Measurements from ENCODE around the gene S100A5.

S100A5 gene

GRCh38 chr1:153546796-153547559 is 6.2 kb upstream of the S100A5 start:
- DNase-seq = no peak

- no peak for DNase-seq
Observed at GRCh38 chr1:153546371-153546770, 5.6 kb upstream of the S100A5 start.

DNA sequence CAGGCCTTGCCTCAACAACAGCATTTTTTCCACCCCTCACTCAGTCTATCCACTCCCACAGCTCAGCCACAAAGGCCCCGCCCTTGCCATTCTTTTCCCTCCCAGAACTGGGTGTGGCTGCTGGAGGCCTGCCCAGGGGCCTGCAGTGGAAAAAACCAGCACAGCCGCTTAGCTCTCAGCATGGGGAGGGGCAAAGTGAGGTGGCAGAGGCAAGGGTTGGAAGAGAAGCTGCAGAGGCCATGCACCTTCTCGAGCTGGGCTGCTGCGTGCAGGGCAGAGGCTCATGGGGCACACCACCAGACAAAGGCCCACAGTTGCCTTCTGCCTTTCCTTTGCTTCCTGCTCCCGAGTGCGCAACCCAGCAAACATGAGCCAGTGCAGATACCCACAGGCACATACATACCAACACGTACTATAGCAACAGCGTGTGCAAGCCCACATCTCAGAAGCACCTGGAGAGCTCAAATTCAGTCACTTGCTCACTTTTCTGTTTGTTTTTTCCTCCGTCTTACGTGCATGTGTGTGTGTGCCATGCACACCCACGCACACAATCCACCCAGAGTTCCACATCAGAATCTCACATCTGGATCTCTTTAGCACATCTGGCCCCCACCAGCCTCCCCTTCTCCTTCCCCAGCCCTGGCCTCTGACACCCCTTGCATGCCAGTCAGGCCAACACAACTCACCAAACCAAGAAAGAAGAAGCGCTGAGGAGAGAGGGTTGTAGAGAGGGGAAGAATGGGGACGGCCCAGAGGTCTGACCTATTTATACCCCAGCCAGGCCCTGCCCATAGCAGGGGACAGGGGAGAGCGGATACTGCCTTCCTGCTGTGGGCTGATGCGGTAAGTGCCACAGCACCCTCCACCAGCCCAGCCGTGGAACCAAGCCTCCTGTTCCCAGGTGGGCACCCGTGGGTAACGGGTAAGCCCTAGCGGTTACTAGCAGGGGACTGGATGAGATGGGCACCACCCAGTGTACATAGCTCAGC is 4.6 kb upstream of the S100A5 start, which contains the start of gene S100A4:
TSS of gene S100A4 (minus strand) at position 740 of the 989 bp plus-strand sequence. CDS start 1,012 bp downstream, outside the sequence.
- DNase-seq = peak; percentile 98 to 99

DNA sequence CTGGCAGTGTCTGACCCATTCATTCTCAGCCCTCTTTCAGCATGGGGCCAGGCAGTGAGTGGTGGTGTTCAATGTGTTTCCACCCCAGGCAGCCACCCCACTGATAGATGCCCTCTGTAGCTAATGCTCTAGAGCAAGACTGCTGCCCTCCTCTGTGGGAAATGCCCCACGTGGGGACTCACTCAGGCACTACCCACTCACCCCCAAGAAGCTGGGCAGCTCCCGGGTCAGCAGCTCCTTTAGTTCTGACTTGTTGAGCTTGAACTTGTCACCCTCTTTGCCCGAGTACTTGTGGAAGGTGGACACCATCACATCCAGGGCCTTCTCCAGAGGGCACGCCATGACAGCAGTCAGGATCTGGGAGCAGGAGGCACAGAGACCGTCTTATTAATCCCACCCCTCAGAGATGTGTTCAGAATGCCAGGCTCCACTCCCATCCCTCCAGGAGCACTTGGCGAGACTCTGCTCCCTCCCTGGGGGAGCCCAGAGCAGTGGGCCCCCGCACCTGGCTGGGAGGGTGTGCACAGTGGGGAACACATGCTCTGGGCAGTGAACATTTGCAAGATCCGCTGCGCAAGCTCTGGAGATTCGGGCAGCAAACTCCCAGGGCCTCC is 3.8 kb upstream of the S100A5 start:
- no peak for DNase-seq

DNA sequence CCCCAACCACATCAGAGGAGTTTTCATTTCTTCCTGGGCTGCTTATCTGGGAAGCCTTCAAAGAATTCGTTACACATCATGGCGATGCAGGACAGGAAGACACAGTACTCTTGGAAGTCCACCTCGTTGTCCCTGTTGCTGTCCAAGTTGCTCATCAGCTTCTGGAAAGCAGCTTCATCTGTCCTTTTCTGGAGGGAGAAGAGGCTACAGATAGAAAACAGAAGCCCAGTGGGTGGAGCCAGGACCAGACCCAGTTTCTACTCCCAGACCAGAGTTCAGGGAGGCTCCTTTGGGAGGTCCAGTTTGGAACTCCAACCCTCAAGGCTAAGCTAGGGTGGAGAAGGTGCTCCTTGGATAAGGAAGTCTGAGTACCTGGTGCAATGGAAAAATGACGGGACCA is 3.0 kb upstream of the S100A5 start:
- no peak for DNase-seq

DNA sequence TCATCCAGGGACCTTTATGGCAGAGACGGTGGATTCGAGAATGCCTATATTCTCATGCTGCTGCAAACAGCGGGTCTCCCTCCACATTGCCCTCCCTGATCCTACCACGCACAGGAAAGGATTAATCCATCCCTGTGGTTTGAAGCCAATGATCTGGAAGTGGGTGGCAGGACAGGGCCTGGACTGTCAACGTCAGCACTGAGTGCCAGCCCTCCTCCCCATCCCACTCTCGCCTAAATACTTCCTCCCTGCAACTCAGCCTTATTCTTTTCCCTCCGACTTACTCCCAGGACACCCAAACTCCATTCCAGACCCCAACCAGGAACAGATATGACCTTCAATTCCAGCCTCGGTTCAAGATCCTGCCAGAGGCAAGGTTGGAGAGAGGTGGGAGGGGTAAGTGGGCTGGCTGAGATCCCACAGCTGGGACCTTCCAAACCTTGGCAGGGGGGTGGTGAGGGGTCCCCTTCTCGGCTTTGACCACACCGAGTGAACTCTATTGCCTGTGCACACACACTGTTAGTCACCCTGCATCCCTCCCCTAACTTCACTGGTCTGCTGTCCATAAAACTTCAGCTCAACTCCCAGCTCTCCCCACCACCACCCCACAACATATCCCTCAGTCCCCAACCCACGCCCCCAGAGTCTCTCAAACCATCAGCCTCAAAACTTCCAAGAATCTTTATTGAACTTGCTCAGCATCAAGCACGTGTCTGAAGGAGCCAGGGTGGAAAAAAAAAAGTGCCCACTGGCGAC is 2.4 kb upstream of the S100A5 start:
- DNase-seq = no peak

GRCh38 chr1:153541641-153542590 is 1.2 kb upstream of the S100A5 start:
- no peak for DNase-seq

DNA sequence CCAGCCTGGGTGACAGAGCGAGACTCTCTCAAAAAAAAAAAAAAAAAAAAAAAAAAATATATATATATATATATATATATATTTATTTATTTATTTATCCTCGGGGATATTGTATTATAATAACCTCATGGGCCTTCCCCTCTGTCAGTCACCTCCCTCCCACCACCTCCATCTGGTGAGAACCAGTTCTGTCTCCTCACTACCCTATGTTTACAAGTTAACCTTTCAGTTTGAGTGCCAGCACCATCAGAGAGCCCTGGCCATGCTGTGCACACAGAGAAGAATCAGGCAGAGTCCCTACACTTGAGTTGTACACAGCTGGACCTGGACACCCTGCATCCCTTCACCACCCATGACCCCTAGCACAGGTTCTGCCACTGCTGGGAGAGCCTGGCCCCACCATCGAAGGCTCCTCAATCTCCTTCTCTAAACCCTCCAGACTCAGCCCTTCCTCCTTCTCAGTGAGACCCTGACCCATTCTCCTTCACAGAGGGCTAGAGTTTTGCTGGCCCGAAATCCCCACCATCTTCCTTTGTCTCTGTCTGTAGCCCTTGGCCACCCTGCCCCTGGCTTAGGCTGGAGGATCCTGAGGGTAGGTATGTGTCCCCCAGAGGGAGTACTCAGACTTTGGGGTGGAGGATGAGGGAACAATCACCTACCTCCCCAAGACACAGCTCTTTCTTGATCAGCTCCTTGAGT is 1.2 kb downstream of the S100A5 start:
- no peak for DNase-seq

- peak; percentile 66 to 81 for DNase-seq
Observed at GRCh38 chr1:153538315-153538821, 2.4 kb downstream of the S100A5 start.

DNA sequence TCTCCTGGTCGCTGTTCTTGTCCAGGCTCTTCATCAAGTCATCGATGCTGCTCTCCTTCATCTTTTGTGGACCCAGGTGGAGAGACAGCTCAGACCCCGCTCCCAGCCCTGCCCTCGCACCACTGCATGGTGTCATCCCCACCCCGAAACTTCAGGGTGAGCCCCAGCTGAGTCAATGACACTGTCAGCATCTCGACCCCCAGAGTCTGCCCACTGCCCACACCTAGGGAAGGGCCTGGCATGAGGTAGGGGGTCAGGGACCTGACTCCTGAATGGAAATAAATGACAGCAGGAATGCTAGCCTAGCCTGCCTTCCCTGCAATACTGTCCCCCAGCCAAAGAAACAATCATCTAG is 3.4 kb downstream of the S100A5 start:
- no peak for DNase-seq

DNA sequence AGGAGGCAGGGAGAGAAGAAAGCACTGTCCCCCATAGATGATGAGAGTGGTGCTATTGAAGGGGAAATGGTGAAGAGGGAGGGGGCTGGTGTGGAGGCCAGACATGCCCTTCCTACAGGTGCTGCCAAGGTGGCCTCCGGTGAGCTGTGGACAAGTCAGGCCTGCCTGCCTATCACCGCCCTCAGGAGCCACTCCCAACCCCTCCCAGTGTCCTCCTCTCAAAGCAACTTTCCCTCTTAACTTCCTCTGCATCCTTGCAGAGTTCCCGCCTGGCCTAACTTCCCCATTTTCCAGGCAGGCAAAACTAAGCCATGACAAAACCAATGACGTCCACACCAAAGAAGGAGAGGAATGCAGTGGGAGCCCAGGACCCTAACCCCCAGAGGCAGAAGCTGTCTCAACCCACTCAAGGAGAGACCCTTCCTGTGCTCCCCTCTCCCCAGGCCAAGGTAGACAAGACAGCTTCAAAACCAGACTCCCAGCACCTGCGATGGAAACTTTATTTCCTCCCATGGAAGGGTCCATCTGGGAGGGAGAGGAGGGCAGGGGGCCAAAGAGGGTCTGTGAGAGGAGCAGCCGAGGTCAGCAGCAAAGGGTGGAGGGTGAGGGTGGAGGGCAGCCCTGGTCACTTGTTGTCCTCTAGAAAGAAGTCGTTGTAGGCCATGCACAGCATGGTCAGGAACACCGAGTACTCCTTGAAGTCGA is 3.9 kb downstream of the S100A5 start:
- no peak for DNase-seq

DNA sequence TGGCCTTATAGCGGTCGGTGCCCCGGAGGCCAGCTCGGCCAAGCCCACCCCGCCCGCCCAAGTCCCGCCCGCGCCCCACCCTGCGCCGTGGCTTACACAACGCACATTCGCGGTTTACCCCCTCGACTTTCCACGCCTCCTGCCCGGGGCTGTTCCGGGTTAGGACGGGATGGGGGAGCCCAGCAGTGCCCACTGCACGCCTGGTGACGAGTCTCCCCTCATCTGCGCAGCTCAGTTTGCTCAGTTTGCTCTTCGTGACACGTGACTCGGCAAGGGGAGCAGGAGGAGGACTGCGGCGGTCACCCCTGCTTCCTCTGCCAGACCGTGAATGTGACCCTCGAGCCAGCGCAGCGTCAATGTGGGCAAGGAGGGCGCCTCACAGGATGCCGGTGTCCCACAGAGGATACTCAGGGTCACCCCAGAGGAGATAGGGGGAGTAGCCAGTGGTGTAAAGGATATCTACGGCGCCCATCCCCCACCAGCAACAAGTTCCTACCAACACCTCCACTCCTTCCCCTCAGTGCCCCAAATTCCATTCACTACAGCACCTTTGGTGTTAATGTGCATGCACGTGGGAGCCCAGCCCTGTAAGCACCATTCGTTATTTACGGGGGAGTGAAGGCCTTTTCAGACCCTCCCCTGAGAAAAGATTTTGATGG is 4.6 kb downstream of the S100A5 start:
- DNase-seq = peak; percentile 34 to 87

GRCh38 chr1:153535242-153536011 is 5.3 kb downstream of the S100A5 start, which contains the start of gene S100A6:
Gene S100A6 (minus strand): TSS chr1:153535991. CDS start chr1:153535339, 652 bp downstream.
- DNase-seq = peak in 1 of 2 experiments; percentile 44

- no peak for DNase-seq
Observed at GRCh38 chr1:153534925-153535241, 5.9 kb downstream of the S100A5 start.

GRCh38 chr1:153534226-153534924 is 6.4 kb downstream of the S100A5 start:
- DNase-seq = no peak

DNA sequence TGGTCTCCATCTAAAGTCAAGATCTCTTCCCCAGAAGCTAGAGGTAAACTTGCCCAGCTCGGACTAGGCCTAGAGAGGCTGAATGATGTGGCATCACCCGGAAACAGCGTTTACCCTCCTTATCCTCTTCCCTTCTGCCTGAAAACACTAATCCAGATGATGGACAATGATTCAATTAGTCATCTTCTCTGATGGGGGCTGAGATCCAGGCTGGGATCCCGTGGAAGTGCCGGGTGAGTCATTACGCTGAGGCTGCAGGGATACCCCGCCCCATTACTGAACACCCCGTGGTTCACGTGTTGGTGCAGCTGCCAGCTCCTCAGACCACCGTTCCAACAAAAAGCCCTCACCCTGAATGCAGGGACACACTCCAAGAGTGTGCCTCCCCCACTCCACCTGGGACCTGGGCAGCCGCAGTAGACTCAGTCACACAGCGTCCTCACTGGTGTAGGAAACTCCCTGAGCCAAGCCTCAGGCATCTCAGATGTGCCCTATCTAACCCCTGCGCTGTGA is 7.0 kb downstream of the S100A5 start:
- no peak for DNase-seq

GRCh38 chr1:153532769-153533599 is 7.8 kb downstream of the S100A5 start:
- peak; percentile 83 to 96 for DNase-seq
